ENCODE data around the gene MOGAT1.

The MOGAT1 gene

DNA sequence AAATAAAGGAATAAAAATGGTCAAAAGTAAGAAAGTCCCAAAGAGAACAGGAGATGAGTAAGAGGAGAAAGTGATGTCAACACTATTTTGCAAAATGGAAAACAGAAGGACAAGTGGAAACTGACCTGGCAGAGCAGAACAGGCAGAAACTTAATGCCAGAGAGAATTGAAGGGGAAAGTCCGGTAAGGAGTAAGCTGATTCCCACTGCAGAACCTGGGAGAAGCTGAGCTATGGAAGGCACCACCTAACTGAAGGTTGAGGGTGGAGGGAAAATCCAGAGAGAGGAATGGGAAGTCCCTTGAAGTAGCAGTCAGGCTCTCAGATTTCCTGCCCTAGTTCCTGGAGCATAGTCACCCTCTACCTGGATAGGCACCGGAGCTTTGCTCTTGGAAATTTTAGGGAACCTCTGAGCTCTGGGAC is 59.8 kb downstream of the MOGAT1 start:
- H3K4me3 ChIP-seq (IDR thresholded peaks at IDR 0.05; ENCODE audit: insufficient read depth, low read depth, low read length) = no peak overlapping the region
- H2AFZ ChIP-seq (ENCODE audit: low read depth) = no peak overlapping the region
- H4K20me1 ChIP-seq (ENCODE audit: insufficient read depth) = no peaks in the 10 kb centered on the region
- H3K79me2 ChIP-seq (ENCODE audit: insufficient read depth, low read depth) = no peaks in the 10 kb centered on the region
- no peak overlapping the region for H3K9ac ChIP-seq
- no peaks in the 10 kb centered on the region for H3K36me3 ChIP-seq (ENCODE audit: insufficient read depth)
- H3K27ac ChIP-seq = no peak overlapping the region
- TF ChIP-seq, protein P1, sequence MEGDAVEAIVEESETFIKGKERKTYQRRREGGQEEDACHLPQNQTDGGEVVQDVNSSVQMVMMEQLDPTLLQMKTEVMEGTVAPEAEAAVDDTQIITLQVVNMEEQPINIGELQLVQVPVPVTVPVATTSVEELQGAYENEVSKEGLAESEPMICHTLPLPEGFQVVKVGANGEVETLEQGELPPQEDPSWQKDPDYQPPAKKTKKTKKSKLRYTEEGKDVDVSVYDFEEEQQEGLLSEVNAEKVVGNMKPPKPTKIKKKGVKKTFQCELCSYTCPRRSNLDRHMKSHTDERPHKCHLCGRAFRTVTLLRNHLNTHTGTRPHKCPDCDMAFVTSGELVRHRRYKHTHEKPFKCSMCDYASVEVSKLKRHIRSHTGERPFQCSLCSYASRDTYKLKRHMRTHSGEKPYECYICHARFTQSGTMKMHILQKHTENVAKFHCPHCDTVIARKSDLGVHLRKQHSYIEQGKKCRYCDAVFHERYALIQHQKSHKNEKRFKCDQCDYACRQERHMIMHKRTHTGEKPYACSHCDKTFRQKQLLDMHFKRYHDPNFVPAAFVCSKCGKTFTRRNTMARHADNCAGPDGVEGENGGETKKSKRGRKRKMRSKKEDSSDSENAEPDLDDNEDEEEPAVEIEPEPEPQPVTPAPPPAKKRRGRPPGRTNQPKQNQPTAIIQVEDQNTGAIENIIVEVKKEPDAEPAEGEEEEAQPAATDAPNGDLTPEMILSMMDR (conservative IDR thresholded peaks at IDR 0.05; ENCODE audit: low read depth, low read length) = no peak
- no peaks in the 10 kb centered on the region for H3K4me1 ChIP-seq (ENCODE audit: low read depth, poor library complexity, severe bottlenecking)
- H3K27me3 ChIP-seq (ENCODE audit: insufficient read depth, low read depth) = no peaks in the 10 kb centered on the region
- H3K4me2 ChIP-seq = no peak overlapping the region

DNA sequence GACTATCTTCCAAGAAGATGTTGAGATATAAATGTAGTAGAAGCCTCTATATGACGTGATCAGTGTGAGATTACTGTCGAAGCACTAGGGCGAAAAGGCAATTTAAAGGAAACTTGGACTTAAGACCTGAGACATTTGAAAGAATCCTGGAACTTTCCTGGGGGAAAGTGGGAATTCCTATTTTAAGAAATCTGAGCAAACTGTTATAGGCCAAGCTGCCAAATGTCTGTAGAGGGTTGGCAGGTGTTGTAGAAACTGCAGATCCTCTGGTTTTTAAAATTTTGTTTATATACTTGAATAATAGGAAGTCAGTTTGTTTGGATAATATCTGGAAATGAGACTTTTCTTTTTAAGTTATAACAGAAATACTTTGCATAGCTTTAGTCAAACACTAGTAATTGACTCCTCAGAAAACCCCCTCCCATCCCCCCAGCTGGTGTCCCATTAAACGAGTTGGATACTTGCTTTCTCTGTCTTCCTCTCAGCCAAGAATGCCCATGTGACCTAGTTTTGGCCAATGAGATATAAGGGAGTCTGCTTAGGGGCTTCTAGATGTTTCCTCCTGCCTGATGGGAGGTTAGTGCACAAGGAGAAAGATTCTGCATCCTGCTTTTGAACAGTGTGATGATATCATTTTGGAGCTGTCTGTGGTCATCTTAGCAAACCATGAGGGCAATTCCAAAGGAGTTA is 61.2 kb downstream of the MOGAT1 start:
- H3K27me3 ChIP-seq (ENCODE audit: insufficient read depth, low read depth) = no peaks in the 10 kb centered on the region
- no peaks in the 10 kb centered on the region for H4K20me1 ChIP-seq (ENCODE audit: insufficient read depth)
- no peaks in the 10 kb centered on the region for H3K4me1 ChIP-seq (ENCODE audit: low read depth, poor library complexity, severe bottlenecking)
- H3K36me3 ChIP-seq (ENCODE audit: insufficient read depth) = no peaks in the 10 kb centered on the region
- H3K27ac ChIP-seq = no peak overlapping the region
- H3K79me2 ChIP-seq (ENCODE audit: insufficient read depth, low read depth) = no peaks in the 10 kb centered on the region
- H3K4me2 ChIP-seq = no peak overlapping the region
- H3K9ac ChIP-seq = no peak overlapping the region
- no peak overlapping the region for H3K4me3 ChIP-seq (IDR thresholded peaks at IDR 0.05; ENCODE audit: insufficient read depth, low read depth, low read length)
- H2AFZ ChIP-seq (ENCODE audit: low read depth) = no peak overlapping the region
- TF ChIP-seq, protein P1 (conservative IDR thresholded peaks at IDR 0.05; ENCODE audit: low read depth, low read length) = no peak

DNA sequence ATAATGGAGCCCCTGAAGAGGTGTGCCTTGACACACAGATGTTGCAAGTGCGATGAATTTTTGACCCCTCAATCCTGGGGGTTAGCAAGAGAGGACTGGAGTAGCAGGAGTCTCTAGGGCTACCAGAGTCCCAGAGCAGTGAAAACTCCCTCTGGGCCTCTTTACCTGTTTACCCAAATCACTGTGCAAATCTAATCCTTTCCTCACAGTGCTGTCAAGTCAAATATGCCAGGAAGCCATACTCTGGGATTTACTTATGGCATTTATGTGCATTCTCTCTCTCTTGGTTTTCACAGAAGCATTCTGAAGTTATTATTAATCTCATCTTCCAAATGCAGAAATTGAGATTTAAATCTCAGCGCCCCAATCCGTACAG is 62.0 kb downstream of the MOGAT1 start:
- Histone ChIP-seq H3K27ac (no peak overlapping the region), H4K20me1 (ENCODE audit: insufficient read depth) (no peaks in the 10 kb centered on the region), H3K4me1 (ENCODE audit: low read depth, poor library complexity, severe bottlenecking) (no peaks in the 10 kb centered on the region), H2AFZ (ENCODE audit: low read depth) (no peak overlapping the region), H3K4me2 (no peak overlapping the region), H3K79me2 (ENCODE audit: insufficient read depth, low read depth) (no peaks in the 10 kb centered on the region), H3K4me3 (IDR thresholded peaks at IDR 0.05; ENCODE audit: insufficient read depth, low read depth, low read length) (no peak overlapping the region), H3K9ac (no peak overlapping the region), H3K27me3 (ENCODE audit: insufficient read depth, low read depth) (no peaks in the 10 kb centered on the region), H3K36me3 (ENCODE audit: insufficient read depth) (no peaks in the 10 kb centered on the region)
- TF ChIP-seq, protein P1 (conservative IDR thresholded peaks at IDR 0.05; ENCODE audit: low read depth, low read length) = no peak

DNA sequence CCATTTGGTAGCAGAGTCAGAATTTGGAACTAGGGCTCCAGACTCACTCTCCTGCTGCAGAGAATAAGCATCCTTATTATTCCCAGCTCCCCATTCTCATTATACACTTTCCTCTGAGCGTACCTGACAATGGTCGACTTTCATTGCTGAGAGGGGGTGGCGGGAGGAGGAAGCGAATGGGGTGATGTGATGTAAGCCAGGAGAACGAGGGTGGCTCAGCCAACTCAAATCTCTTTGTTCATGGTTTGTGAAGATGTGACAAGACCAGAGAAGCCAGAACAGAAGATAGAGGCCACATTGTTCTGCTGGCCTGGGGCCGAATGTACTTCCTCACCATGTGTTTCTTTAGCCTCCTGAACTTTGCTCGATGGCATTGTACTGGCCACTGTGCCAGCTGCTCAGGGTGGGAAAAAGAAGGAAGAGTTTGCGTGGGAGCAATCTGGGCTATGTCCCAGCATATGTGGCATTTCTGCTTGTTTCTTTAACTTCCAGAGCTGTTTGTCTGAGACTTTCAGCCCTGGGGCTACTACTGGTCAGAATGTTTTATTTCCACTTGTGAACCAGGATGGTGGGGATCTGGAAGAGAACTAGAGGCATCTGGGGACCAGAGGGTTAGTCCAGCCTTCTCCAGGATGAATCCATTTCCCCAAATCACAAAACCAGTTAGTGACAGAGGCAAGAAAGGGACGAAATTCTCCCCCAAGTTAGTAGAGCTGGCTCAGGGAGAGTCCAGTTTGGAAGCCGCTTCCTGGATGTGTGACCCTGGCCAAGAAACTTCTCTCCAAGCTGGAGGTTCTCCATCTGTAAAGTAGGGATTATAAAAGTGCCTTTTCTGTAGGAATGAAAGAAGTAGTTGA is 62.6 kb downstream of the MOGAT1 start:
- no peak overlapping the region for H3K4me3 ChIP-seq (IDR thresholded peaks at IDR 0.05; ENCODE audit: insufficient read depth, low read depth, low read length)
- H3K36me3 ChIP-seq (ENCODE audit: insufficient read depth) = no peaks in the 10 kb centered on the region
- H3K79me2 ChIP-seq (ENCODE audit: insufficient read depth, low read depth) = no peaks in the 10 kb centered on the region
- no peak overlapping the region for H3K4me2 ChIP-seq
- H3K4me1 ChIP-seq (ENCODE audit: low read depth, poor library complexity, severe bottlenecking) = no peaks in the 10 kb centered on the region
- no peaks in the 10 kb centered on the region for H4K20me1 ChIP-seq (ENCODE audit: insufficient read depth)
- TF ChIP-seq, protein P1 (conservative IDR thresholded peaks at IDR 0.05; ENCODE audit: low read depth, low read length) = no peak
- no peak overlapping the region for H3K9ac ChIP-seq
- H3K27ac ChIP-seq = no peak overlapping the region
- H3K27me3 ChIP-seq (ENCODE audit: insufficient read depth, low read depth) = no peaks in the 10 kb centered on the region
- no peak overlapping the region for H2AFZ ChIP-seq (ENCODE audit: low read depth)
